Limb (tissue), 2 donors: ENCODE data around the gene NOS1AP.

ENCODE experiments used
- DNase-seq, 2 donors: peaks; one replicate each; pipeline ENCODE4 v3.0.0-alpha.2; 2016; ENCODE audit errors: extremely low spot score in 2 of 2

Gene NOS1AP

GRCh38 chr1:162381941-162382750 is 312.7 kb downstream of the NOS1AP start:
- DNase-seq = peak in 1 of 2 donors; percentile 13

- no peak for DNase-seq
Observed at GRCh38 chr1:162383091-162383490, 313.6 kb downstream of the NOS1AP start.

GRCh38 chr1:162383516-162383915 is 314.0 kb downstream of the NOS1AP start:
- no peak for DNase-seq

- no peak for DNase-seq
Observed at GRCh38 chr1:162384116-162384515, 314.6 kb downstream of the NOS1AP start.

GRCh38 chr1:162384601-162385279 is 315.2 kb downstream of the NOS1AP start:
- DNase-seq = no peak

GRCh38 chr1:162385280-162385623 is 315.8 kb downstream of the NOS1AP start:
- DNase-seq = no peak

GRCh38 chr1:162385702-162386101 is 316.2 kb downstream of the NOS1AP start:
- no peak for DNase-seq

GRCh38 chr1:162386292-162387225 is 317.1 kb downstream of the NOS1AP start:
- no peak for DNase-seq

GRCh38 chr1:162387226-162388082 is 318.0 kb downstream of the NOS1AP start:
- DNase-seq = no peak

- no peak for DNase-seq
Observed at GRCh38 chr1:162388083-162388594, 318.6 kb downstream of the NOS1AP start.

GRCh38 chr1:162388615-162389014 is 319.1 kb downstream of the NOS1AP start:
- no peak for DNase-seq

GRCh38 chr1:162389021-162389818 is 319.7 kb downstream of the NOS1AP start:
- no peak for DNase-seq

GRCh38 chr1:162389971-162390370 is 320.5 kb downstream of the NOS1AP start:
- no peak for DNase-seq

- no peak for DNase-seq
Observed at GRCh38 chr1:162390396-162391185, 321.1 kb downstream of the NOS1AP start.

- peak in 1 of 2 donors; percentile 58 for DNase-seq
Observed at GRCh38 chr1:162391790-162392563, 322.5 kb downstream of the NOS1AP start.

- no peak for DNase-seq
Observed at GRCh38 chr1:162396201-162396906, 326.9 kb downstream of the NOS1AP start.

- no peak for DNase-seq
Observed at GRCh38 chr1:162397039-162397448, 327.6 kb downstream of the NOS1AP start.
